Forelimb muscle (tissue), 1 donor: ENCODE data around the gene SNX10. TPM values are rescaled to one million over a fixed set of nuclear protein-coding genes. Genes with fewer than 3 reads are reported as not detected.
A peak's percentile ranks its signal among the peaks of the same experiment; 100 is the strongest.

ENCODE experiments used
- DNase-seq: peaks from one replicate; pipeline ENCODE4 v3.0.0-alpha.2; 2013; ENCODE audit warnings: low read depth
- polyA plus RNA-seq: library from polyadenylated mRNA; unstranded; fragments of 120-200 nt; gene quantifications from one replicate; pipeline ENCODE4 v1.2.1, GENCODE V29; 2013; ENCODE audit not compliant: insufficient read length

The SNX10 gene
- polyA plus RNA-seq, 1 donor = 2.2 TPM

DNA sequence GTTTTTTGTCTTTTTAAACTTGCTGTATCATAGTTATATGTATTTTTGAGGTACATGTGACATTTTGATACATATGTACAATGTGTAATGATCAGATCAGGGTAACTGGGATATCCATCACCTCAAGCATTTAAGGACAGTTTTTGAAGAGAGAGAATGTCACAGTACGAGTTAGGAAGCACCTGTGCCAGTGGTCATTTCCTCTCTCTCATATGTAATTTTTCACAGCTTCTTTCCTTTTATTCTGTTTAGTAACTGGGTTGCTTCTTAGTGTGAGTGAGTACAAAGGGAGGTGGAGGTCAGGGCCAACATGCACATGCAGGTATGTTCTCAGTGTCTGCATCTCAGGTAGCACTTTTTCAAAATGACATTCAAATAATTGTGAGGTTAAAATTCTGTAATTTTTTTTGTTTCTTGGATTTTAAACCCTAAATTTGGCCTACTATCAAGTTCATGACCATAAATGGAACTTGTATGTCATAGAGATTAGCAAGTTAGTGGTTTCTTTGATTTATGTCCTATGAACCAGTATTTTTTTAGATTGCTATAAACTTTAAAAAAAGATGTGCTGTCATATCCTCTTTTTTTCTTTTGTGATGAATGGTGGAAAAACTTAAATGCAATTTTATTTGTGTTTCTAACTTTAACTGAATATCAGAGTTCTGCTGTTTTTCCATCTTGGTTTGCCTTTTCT lies 42.7 kb downstream of the SNX10 start:
- no peak for DNase-seq

GRCh38 chr7:26337232-26337865 lies 45.7 kb downstream of the SNX10 start:
- DNase-seq = no peak

DNA sequence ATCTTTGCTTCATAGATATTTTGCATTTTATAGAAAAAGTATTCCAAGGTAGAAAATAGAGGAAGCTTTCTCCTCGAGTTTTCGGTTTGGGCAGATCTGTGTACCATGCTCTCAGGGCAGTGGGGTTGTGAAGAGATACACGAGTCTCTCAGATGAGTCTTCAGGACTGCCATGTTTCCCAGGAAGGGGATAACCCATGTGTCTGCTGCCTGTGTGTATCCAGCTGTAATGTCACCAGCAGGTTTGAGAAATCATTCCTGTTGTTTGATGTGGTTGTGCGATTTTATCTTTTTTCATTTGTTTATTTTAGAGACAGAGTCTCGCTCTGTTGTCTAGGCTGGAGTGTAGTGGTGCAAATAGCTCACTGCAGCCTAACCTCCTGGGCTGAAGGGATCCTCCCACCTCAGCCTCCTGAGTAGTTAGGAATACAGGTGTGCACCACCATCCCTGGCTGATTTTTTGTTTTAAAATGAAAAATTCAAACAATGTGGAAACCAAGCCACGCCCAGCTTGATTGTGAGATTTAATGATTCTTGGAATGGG lies 48.9 kb downstream of the SNX10 start:
- no peak for DNase-seq

- no peak for DNase-seq
These were observed 51.7 kb downstream of the SNX10 start for GRCh38 chr7:26343320-26343832.

DNA sequence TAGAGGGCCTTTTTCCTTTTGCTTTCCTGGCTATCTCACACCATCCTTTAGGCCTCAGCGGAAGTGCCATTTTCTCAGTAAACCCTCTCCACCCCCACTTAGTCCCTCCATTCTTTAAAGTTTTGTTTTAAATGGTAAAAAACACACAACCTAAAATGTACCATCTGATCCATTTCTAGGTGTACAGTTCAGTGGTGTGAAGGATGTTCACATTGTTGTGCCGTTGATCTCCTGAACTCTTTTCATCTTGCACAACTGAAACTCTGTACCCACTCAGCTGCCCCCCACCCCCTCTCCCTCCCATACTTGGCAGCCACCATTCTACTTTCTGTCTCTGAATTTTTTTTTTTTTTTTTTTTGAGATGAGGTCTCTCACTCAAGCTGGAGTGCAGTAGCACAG lies 52.2 kb downstream of the SNX10 start:
- no peak for DNase-seq

DNA sequence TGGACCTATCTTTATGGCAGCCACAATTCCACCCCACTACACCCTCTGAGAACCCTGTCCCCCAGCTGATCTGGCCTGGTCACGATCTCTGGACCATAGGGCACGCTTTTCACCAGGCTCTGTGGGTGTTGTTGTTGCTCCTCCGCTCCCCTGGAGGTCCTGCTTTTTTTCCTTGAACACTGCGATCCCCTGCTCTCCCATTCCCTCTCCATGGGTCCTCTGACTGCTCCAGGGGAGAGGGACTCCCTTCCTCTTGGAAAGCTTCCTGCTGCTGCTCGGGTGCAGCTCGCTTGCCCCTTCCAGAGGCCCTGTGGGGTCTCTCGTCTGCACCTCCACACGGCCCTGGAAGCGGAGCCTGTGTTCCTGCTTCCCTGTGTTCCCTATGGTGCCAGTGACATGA lies 53.5 kb downstream of the SNX10 start:
- no peak for DNase-seq

- no peak for DNase-seq
These were observed 54.2 kb downstream of the SNX10 start for GRCh38 chr7:26345837-26346236.

DNA sequence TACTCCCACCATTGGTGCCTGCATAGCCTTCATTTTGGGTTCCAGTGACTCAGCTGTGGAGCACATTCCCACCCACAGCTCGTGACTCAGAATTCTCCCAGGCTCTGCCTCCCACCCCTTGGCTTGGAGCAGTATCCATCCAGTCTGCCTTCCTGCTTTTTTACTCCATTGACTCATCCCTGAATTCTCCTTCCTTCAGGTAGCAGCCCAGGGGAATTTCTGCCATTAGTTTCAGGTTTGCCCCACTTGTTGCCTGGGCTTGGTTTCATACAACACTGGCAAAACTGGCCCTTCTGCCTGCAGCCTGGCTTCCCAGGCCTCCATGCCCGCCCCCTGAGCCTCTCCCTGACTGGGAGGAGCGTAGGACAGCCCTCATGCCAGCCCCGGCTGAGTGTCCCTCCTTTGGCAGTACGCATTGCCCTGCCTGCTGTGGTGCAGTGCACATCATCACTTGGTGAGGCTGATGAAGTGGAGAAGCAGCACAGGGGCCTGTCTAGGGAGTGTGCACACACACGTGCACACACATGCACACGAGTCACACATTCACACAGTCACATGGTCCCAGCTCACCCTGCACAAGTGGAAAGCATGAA lies 55.0 kb downstream of the SNX10 start:
- DNase-seq = no peak

DNA sequence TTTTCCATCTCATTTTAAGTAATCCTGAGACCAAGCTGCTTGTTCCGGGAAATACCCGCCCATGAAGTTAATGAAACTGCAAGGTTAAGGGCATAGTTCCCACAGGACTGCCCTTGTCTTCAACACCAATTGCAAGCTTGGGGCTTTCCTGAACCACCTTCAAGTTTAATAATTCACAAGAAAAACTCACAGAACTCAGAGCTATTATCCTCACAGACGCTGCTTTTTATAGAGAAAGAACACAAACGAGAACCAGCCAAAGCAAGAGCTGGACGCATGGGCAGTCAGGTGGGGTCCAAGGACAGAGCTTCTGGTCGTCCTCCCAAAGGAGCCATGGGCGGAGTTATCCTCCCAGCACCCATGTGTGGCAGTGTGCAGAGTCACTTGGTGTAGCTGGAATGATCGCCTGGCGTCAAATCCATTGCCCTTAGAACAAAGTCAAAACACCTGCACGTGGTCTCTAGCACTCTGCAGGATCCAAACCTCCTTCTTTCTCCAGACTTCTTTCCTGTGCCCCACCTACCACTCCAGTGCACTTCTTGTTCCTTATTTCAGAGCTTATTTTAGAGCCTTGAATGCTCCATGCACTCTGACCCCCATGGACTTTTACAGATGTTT lies 56.7 kb downstream of the SNX10 start:
- DNase-seq = no peak

DNA sequence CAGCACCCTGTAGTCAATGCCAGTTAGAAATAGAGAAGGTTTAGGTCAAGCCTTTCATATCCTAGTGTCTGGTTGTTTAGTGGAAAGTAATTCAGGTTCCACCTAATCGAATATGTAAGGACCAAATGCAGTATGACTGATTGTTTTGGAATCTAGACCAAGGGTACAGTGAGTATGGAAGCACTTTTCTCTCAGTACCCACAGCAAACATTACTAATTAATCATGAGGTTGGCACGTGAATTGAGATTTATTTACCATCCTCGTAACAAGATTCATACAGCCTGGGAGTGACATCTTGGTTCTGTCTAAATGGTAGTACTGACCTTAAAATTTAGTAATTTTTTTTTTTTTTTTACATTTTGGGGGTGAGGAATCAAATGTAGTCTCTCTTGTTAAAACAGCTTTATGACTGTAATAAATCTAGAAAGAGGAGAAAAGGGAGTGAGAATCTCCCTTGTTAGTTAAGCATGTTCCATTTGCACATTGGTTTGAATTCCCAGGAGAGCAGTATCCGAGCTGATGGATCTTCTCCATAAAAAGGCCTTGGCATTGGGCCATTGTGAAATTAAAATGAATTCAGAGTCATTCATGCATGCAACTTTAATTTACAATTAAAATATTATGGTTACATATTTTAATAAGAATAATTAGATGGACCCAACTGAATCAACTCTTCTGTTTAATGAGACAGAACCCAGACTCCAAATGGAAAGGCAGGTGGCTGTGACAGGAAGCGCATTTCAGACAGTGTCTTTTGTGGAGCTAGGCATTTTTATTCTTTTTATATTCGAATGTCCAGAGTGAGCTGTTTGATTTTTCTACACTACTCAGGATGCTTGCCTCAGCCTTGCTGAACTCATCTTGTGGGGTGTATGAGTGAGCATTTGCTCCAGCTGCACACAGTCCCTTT lies 57.6 kb downstream of the SNX10 start:
- DNase-seq = no peak

DNA sequence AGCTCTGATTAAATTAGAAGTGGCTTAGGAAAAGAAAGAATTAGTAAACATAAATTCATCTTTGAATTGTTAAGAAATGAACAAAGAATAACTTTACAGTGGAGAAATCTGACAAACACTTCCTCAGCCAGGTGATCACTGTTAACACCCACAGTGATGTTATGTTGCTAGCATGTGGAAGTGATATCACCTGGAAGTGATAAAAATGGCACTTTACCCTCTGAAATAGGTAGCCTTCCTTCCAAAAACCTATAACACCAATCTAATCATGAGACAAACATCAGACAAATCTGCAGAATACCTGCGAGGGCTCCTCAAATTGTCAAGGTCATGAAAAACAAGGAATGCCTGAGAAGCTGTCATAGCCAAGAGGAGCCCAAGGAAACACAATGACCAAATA lies 59.5 kb downstream of the SNX10 start:
- DNase-seq = no peak

- no peak for DNase-seq
These were observed 64.6 kb downstream of the SNX10 start for GRCh38 chr7:26356229-26356628.

DNA sequence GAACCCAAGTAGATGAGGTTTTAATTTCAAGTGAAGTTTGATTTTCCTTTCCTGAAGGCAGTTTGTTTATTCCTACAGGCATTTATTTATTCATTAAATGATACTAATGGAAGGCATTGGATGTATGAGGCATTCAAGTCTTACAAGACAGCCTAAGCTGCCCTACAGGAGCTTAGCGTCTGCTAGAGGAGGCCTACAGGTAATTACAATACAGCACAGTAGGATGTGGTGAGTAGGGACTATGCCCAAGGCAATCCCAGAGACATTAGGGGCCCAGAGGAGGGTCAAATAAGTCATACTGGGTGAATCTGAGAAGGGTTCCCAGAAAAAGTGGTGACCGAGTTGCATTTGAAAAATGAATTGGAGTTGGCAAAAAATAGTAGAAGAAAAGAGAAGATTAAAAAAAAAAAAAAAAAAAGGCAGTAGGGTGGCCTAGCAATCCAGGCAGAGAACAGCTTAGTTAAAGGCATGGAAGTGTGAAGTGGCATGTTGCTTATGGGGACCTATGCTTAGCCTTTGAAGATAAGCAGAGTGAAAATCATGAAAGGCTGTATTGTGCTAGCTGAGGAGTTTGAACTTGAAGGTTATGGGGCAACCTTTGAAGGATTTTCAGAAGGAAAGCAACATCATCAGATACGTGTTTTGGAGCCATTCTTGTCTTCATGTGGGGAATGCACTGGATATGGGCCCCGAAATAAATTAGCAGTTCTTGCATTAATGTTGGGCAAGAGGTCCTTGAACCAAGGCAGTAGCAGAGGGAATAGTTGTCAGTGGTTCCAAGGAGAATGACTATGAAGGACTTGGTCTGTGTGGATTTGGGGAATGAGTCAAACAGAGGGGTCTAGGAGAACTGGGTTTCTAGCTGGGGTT lies 65.5 kb downstream of the SNX10 start:
- DNase-seq = no peak

- no peak for DNase-seq
These were observed 66.1 kb downstream of the SNX10 start for GRCh38 chr7:26357799-26358151.

- DNase-seq = no peak
These were observed 69.0 kb downstream of the SNX10 start for GRCh38 chr7:26360650-26361049.

GRCh38 chr7:26361637-26362036 lies 70.0 kb downstream of the SNX10 start:
- DNase-seq = no peak

GRCh38 chr7:26363465-26363864 lies 71.8 kb downstream of the SNX10 start:
- no peak for DNase-seq

DNA sequence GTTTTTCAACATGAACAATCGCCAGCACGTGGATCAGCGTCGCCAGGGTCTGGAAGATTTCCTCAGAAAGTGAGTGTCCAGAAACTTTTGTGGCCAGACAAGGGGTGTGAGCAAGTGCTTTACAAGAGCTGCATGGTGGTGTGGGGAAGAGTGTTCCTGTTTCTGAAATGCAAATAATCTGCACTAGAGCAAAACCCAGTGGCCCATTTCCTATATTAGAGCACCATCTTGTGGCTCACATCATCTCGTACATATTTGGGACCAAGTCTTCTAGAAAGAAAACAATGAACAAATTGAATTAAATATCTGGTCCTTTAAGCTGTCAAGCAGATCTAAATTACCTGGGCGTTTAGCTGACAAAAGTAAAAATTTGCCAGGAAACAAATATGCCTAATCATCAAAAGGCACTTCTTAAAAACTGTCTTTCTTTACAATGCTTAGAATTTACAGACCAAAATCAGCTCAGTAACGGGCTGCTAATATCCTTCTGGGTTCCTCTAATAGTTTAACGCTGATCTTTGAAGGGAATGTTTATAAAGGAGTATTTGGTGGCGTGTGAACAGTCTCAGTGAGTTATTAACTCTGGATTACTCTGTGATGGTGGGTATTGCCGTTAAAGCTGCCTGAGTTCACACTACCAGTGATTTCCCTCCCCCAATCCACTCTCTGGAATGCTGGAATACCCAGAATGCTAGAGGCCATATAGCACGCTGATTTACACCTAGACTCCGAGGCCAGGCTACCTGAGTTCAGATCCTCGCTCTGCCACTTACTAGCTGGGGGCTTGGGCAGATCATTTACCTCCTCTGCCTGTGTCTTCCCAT lies 73.6 kb downstream of the SNX10 start:
- DNase-seq = peak; percentile 63

DNA sequence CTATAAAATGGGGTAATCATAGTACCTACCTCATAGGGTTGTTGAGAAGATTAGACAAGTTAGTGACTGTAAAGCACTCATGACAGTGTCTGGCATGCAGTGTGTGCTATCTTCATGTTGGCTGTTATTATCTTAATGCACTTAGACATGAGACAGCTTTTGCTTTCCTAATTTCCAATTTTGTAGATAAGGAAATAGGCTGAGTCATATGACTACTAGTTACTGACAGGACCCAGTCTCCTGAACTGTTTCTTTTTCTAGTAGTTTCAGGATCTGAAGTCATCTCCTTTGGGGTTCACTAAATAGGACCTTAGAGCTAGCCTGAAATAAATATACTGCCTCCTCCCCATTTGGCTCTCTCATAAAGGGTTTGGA lies 74.2 kb downstream of the SNX10 start:
- no peak for DNase-seq
